Right atrium auricular region (tissue), 2 donors: ENCODE measurements around the gene ATG7. TPM values are rescaled to one million over a fixed set of nuclear protein-coding genes. Genes with fewer than 3 reads are reported as not detected.

Experiments
- DNase-seq: peaks from one replicate; pipeline ENCODE4 v3.0.0-alpha.2; 2019; ENCODE audit warnings: low spot score
- H3K27ac ChIP-seq, 2 donors: fragments of 200-600 bp; sonication (generic); 1 replicate in 1 of 2; 2 replicates in 1 of 2; pipeline ENCODE4 v1.5.1; 2016 to 2019
- H3K27me3 ChIP-seq, 2 donors: fragments of 200-600 bp; sonication (generic); one replicate each; pipeline versions ENCODE4 v1.5.1 to v1.6.0; 2017 to 2019
- H3K36me3 ChIP-seq: fragments of 200-600 bp; sonication (generic); one replicate; pipeline ENCODE4 v1.5.1; 2016
- H3K4me1 ChIP-seq, 2 donors: fragments of 200-600 bp; sonication (generic); one replicate each; pipeline versions ENCODE4 v1.5.1 to v1.6.0; 2017 to 2019
- H3K4me3 ChIP-seq, 2 donors: fragments of 200-600 bp; sonication (generic); 1 replicate in 1 of 2; 2 replicates in 1 of 2; pipeline ENCODE4 v1.5.1; 2017 to 2019; ENCODE audit warnings: mild to moderate bottlenecking in 1 of 2, moderate library complexity in 1 of 2
- H3K9me3 ChIP-seq, 2 donors: fragments of 200-600 bp; sonication (generic); one replicate each; pipeline ENCODE4 v1.5.1; 2019
- total RNA-seq, 2 donors: library from RNA; depleted of rRNA; stranded (reverse); fragments of >200 nt; gene quantifications; one replicate each; pipeline ENCODE4 v1.1.0, GENCODE V29; 2016
- TF ChIP-seq, protein P1 (sequence below), 2 donors: fragments of 200-600 bp; sonication (generic); IDR thresholded peaks; one replicate each; pipeline ENCODE4 v1.5.1; 2019; ENCODE audit warnings: antibody characterized with exemption in 2 of 2

The ATG7 gene
- total RNA-seq, 2 donors from 2014 or later, result 15.2 to 23.8 TPM

- no peaks in the 10 kb centered on the region for H3K27me3 ChIP-seq
- DNase-seq, result no peak
- H3K4me1 ChIP-seq, result peaks cover 0 to 29% of the 10 kb centered on the region in 2 donors
- H3K4me3 ChIP-seq, result no peak overlapping the region
- H3K9me3 ChIP-seq, result no peaks in the 10 kb centered on the region
- TF ChIP-seq, protein P1, sequence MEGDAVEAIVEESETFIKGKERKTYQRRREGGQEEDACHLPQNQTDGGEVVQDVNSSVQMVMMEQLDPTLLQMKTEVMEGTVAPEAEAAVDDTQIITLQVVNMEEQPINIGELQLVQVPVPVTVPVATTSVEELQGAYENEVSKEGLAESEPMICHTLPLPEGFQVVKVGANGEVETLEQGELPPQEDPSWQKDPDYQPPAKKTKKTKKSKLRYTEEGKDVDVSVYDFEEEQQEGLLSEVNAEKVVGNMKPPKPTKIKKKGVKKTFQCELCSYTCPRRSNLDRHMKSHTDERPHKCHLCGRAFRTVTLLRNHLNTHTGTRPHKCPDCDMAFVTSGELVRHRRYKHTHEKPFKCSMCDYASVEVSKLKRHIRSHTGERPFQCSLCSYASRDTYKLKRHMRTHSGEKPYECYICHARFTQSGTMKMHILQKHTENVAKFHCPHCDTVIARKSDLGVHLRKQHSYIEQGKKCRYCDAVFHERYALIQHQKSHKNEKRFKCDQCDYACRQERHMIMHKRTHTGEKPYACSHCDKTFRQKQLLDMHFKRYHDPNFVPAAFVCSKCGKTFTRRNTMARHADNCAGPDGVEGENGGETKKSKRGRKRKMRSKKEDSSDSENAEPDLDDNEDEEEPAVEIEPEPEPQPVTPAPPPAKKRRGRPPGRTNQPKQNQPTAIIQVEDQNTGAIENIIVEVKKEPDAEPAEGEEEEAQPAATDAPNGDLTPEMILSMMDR (IDR thresholded peaks at IDR 0.05), result no peak
- peak overlapping the region; percentile 18 for H3K27ac ChIP-seq
- peaks cover 7% of the 10 kb centered on the region for H3K36me3 ChIP-seq
Measured at GRCh38 chr3:11551036-11551435, 278.8 kb downstream of the ATG7 start.

DNA sequence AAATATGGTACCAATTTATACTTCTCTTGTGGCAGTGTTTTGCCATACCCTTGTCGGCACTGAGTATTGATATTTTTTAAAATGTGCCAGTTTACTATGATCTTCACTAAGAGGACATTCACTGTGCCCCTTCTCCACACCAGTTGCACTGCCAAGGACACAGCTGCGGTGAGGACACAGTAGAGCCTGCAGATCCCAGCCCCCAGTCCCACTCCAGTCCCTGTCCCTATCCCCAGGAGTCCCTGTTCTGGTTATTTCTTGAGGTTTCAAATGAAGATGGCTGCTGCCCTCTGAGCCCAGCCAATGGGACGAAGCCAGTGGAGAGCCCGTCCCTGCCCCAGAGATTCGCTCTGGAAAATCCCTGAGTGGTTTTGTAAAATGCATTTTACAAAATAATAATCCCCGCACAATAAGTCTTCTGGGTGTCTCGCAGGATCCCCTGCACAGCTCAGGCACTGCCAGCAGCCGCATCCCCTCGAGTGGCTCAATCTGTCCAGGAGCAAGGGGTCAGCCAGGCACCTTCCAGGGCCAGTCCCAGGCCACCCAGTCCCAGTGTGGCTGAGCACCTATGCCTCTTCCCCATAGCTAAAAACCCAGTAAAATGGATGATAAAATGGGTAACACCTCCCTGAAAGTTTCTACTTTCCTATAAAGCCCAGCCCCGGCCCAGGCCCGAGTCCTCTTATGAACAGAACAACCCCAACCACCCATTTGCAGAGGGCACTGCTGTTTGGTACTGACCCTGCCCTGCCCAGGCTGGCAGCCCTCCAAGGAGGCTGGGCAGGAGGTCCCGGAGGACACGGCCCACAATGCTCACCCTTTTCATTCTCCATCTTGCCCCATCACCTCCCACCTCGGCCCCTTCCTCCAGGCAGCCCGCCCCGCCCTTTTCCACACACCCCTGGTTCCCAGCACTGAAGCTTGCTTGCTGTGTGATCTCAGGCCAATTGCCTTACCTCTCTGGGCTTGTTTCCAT lies 280.4 kb downstream of the ATG7 start:
- Histone ChIP-seq H3K27me3 (no peaks in the 10 kb centered on the region), H3K4me1 (peaks cover 0 to 44% of the 10 kb centered on the region in 2 donors), H3K27ac (peak overlapping the region in 1 of 2 donors; percentile 63), H3K4me3 (no peak overlapping the region), H3K36me3 (peaks cover 10% of the 10 kb centered on the region), H3K9me3 (no peaks in the 10 kb centered on the region)
- TF ChIP-seq, protein P1 (IDR thresholded peaks at IDR 0.05), result no peak
- no peak for DNase-seq

DNA sequence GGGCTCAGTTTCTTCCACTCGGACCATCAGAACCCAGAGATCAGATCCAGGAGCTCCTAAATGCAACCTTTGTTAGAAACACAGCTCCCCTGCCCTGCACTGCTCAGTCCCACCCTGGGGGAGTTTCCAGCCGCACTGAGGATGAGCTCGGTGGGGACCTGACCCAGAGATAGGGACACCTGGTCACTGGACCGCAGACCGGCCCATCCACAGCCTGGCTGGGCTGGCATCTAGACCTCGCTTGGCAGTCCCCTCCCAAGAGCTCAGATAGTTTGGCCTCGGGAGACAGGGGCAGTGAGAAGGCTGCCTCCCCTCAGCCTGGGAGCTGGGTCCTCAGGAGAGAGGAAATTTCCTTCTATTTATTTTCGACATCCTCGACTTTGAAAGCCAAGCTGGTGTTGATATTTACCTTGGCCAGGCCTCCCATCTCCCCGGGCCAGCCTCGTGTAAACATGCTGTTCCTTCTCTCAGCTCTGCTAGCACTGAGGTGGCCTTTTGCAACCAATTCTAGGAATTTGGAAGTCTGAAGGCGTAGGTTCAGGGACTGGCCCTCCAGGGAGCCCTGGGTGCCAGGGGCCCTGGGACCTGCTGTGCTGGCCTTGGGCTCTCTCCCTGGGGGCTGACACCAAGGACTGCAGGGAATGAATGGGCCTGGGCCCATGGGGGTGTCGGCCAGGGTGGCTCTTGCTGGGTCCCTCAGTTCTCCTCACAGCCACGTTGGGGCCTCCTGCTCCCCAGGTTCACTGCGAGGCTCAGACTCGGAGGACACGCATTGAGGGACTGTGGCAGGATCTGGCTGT lies 281.4 kb downstream of the ATG7 start:
- H3K36me3 ChIP-seq, result peaks cover 19% of the 10 kb centered on the region
- no peak overlapping the region for H3K4me3 ChIP-seq
- DNase-seq, result peak; percentile 86
- peaks cover 0 to 55% of the 10 kb centered on the region in 2 donors for H3K4me1 ChIP-seq
- H3K9me3 ChIP-seq, result no peaks in the 10 kb centered on the region
- peak overlapping the region; percentile 33 to 63 for H3K27ac ChIP-seq
- TF ChIP-seq, protein P1 (IDR thresholded peaks at IDR 0.05), result no peak
- H3K27me3 ChIP-seq, result no peaks in the 10 kb centered on the region

DNA sequence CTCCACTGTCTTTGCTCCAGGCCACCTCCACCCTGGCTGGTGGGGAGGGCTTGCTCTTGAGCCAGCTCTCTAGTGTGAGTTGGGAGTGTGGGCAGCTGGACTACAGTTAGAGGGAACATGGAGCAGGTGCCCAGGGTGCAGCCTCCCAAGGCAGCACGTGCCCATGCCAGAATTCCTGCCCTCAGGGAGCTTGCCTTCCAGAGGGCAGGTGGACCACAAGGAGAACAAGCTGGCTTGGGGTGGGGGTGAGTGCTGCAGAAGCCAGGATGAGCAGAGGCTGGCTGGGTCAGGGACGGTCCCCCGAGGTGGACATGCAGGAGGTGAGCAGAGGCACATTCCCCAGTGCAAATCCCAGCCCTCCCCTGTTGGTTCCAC lies 282.0 kb downstream of the ATG7 start:
- Histone ChIP-seq H3K4me1 (peaks cover 0 to 61% of the 10 kb centered on the region in 2 donors), H3K9me3 (no peaks in the 10 kb centered on the region), H3K4me3 (no peak overlapping the region), H3K27me3 (no peaks in the 10 kb centered on the region), H3K27ac (peak overlapping the region; percentile 33 to 63), H3K36me3 (peaks cover 25% of the 10 kb centered on the region)
- TF ChIP-seq, protein P1 (IDR thresholded peaks at IDR 0.05), result no peak
- no peak for DNase-seq

DNA sequence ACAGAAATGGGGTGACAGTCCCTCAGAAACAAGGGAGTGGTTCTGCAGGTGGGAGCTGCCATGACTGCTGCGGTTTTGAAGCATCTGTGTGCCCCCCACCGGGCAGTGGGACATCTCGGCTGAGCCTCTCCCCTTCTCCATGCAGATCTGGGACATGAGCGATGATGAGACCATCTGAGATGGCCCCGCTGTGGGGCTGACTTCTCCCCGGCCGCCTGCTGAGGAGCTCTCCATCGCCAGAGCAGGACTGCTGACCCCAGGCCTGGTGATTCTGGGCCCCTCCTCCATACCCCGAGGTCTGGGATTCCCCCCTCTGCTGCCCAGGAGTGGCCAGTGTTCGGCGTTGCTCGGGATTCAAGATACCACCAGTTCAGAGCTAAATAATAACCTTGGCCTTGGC lies 282.5 kb downstream of the ATG7 start:
- TF ChIP-seq, protein P1 (IDR thresholded peaks at IDR 0.05), result no peak
- peak overlapping the region; percentile 54 to 63 for H3K27ac ChIP-seq
- H3K4me1 ChIP-seq, result peaks cover 0 to 65% of the 10 kb centered on the region in 2 donors
- no peak for DNase-seq
- H3K4me3 ChIP-seq, result no peak overlapping the region
- peaks cover 25% of the 10 kb centered on the region for H3K36me3 ChIP-seq
- no peaks in the 10 kb centered on the region for H3K9me3 ChIP-seq
- no peaks in the 10 kb centered on the region for H3K27me3 ChIP-seq
